Stimulated activated CD4-positive, alpha-beta T cell treated with anti-CD3 and anti-CD28 coated beads, TNF-alpha, amount 100 ng/mL, for 1 hour (primary cell): ENCODE results near the gene SEC14L6.

Experiments
- DNase-seq, 3 donors: peaks; one replicate each; pipeline ENCODE4 v3.0.0-alpha.2; 2020; ENCODE audit warnings: low read depth in 3 of 3, low spot score in 1 of 3

Gene SEC14L6

GRCh38 chr22:30497466-30498150 is 48.9 kb downstream of the SEC14L6 start:
- DNase-seq = no peak

GRCh38 chr22:30495041-30495784 is 51.3 kb downstream of the SEC14L6 start:
- no peak for DNase-seq

- DNase-seq = no peak
Measured at GRCh38 chr22:30492144-30492543, 54.4 kb downstream of the SEC14L6 start.

GRCh38 chr22:30491381-30491780 is 55.2 kb downstream of the SEC14L6 start:
- no peak for DNase-seq

GRCh38 chr22:30490399-30490798 is 56.1 kb downstream of the SEC14L6 start:
- no peak for DNase-seq

GRCh38 chr22:30488121-30488520 is 58.4 kb downstream of the SEC14L6 start:
- DNase-seq = no peak

- DNase-seq = no peak
Measured at GRCh38 chr22:30486661-30487115, 59.9 kb downstream of the SEC14L6 start.

GRCh38 chr22:30486118-30486517 is 60.4 kb downstream of the SEC14L6 start:
- DNase-seq = no peak

GRCh38 chr22:30485362-30485988 is 61.1 kb downstream of the SEC14L6 start:
- DNase-seq = peak; percentile 30 to 69 (median 55)

- DNase-seq = no peak
Measured at GRCh38 chr22:30483169-30483568, 63.4 kb downstream of the SEC14L6 start.

- no peak for DNase-seq
Measured at GRCh38 chr22:30481711-30482110, 64.8 kb downstream of the SEC14L6 start.

- no peak for DNase-seq
Measured at GRCh38 chr22:30479981-30480380, 66.6 kb downstream of the SEC14L6 start.

GRCh38 chr22:30474683-30475424 is 71.7 kb downstream of the SEC14L6 start:
- DNase-seq = no peak

- DNase-seq = no peak
Measured at GRCh38 chr22:30474121-30474520, 72.4 kb downstream of the SEC14L6 start.

- DNase-seq = no peak
Measured at GRCh38 chr22:30472994-30473720, 73.4 kb downstream of the SEC14L6 start.
